Endothelial cell (in vitro differentiated cells): ENCODE measurements around the gene NR3C1. TPM values are rescaled to one million over a fixed set of nuclear protein-coding genes. Genes with fewer than 3 reads are reported as not detected.

Source experiments
- DNase-seq: peaks from one replicate; pipeline ENCODE4 v3.0.0; 2021; ENCODE audit warnings: low spot score
- H3K27ac Mint-ChIP-seq: one replicate; pipeline ENCODE4 v1.8.0; 2021; ENCODE audit warnings: mixed read lengths, inconsistent platforms; ENCODE audit not compliant: unreplicated experiment
- H3K27me3 Mint-ChIP-seq: one replicate; pipeline ENCODE4 v1.8.0; 2021; ENCODE audit warnings: mild to moderate bottlenecking, moderate library complexity, mixed read lengths, inconsistent platforms; ENCODE audit not compliant: unreplicated experiment
- H3K36me3 Mint-ChIP-seq: one replicate; pipeline ENCODE4 v1.8.0; 2021; ENCODE audit warnings: mild to moderate bottlenecking, low read depth, mixed read lengths, inconsistent platforms; ENCODE audit not compliant: unreplicated experiment
- H3K4me1 Mint-ChIP-seq: one replicate; pipeline ENCODE4 v1.8.0; 2021; ENCODE audit warnings: mild to moderate bottlenecking, mixed read lengths, inconsistent platforms; ENCODE audit not compliant: unreplicated experiment
- H3K4me3 Mint-ChIP-seq: one replicate; pipeline ENCODE4 v1.8.0; 2021; ENCODE audit warnings: mild to moderate bottlenecking, mixed read lengths, inconsistent platforms; ENCODE audit not compliant: unreplicated experiment
- H3K9me3 Mint-ChIP-seq: one replicate; pipeline ENCODE4 v1.8.0; 2021; ENCODE audit warnings: mixed read lengths, inconsistent platforms; ENCODE audit not compliant: unreplicated experiment
- CTCF ChIP-seq: fragments of 200-600 bp; sonication (generic); IDR thresholded peaks from one replicate; pipeline ENCODE4 v1.5.0; 2021; ENCODE audit warnings: antibody characterized with exemption; ENCODE audit not compliant: unreplicated experiment
- total RNA-seq: library from RNA; stranded (reverse); fragmentation: NEBNext Ultra II Directional; extraction: Animal tissue kit (Norgen Biotek cat#: 25700); gene quantifications from one replicate; pipeline ENCODE4 v1.2.1, GENCODE V29; 2021; ENCODE audit not compliant: unreplicated experiment

The NR3C1 gene
- total RNA-seq, 1 donor from 2014 or later, result 9.9 TPM

- no peaks in the 10 kb centered on the region for H3K9me3 Mint-ChIP-seq
- H3K36me3 Mint-ChIP-seq, result no peaks in the 10 kb centered on the region
- H3K27ac Mint-ChIP-seq, result no peak overlapping the region
- no peak for TF ChIP-seq CTCF
- no peaks in the 10 kb centered on the region for H3K4me1 Mint-ChIP-seq
- H3K27me3 Mint-ChIP-seq, result peaks cover under 1% of the 10 kb centered on the region
- H3K4me3 Mint-ChIP-seq, result no peak overlapping the region
- no peak for DNase-seq
These were observed 83.9 kb downstream of the NR3C1 start for GRCh38 chr5:143319437-143320227.

- Mint-ChIP-seq H3K4me3 (no peak overlapping the region), H3K27ac (no peak overlapping the region), H3K36me3 (no peaks in the 10 kb centered on the region), H3K27me3 (no peaks in the 10 kb centered on the region), H3K4me1 (no peaks in the 10 kb centered on the region), H3K9me3 (no peaks in the 10 kb centered on the region)
- DNase-seq, result no peak
- TF ChIP-seq CTCF, result no peak
These were observed 84.7 kb downstream of the NR3C1 start for GRCh38 chr5:143318833-143319232.

- no peaks in the 10 kb centered on the region for H3K27me3 Mint-ChIP-seq
- no peak overlapping the region for H3K4me3 Mint-ChIP-seq
- no peaks in the 10 kb centered on the region for H3K4me1 Mint-ChIP-seq
- H3K9me3 Mint-ChIP-seq, result no peaks in the 10 kb centered on the region
- H3K27ac Mint-ChIP-seq, result no peak overlapping the region
- TF ChIP-seq CTCF, result no peak
- DNase-seq, result no peak
- no peaks in the 10 kb centered on the region for H3K36me3 Mint-ChIP-seq
These were observed 85.2 kb downstream of the NR3C1 start for GRCh38 chr5:143318270-143318669.

- H3K27me3 Mint-ChIP-seq, result no peaks in the 10 kb centered on the region
- no peak overlapping the region for H3K4me3 Mint-ChIP-seq
- H3K36me3 Mint-ChIP-seq, result no peaks in the 10 kb centered on the region
- no peak overlapping the region for H3K27ac Mint-ChIP-seq
- H3K4me1 Mint-ChIP-seq, result no peaks in the 10 kb centered on the region
- TF ChIP-seq CTCF, result no peak
- no peaks in the 10 kb centered on the region for H3K9me3 Mint-ChIP-seq
- DNase-seq, result no peak
These were observed 86.4 kb downstream of the NR3C1 start for GRCh38 chr5:143316844-143317631.

- no peak for DNase-seq
- H3K27me3 Mint-ChIP-seq, result no peaks in the 10 kb centered on the region
- no peak for TF ChIP-seq CTCF
These were observed 87.1 kb downstream of the NR3C1 start for GRCh38 chr5:143316337-143316736.

More at GRCh38 chr5:143316337-143316736, 87.1 kb downstream of the NR3C1 start:
- no peaks in the 10 kb centered on the region for H3K9me3 Mint-ChIP-seq
- no peak overlapping the region for H3K4me3 Mint-ChIP-seq
- H3K36me3 Mint-ChIP-seq, result no peaks in the 10 kb centered on the region
- H3K27ac Mint-ChIP-seq, result no peak overlapping the region
- H3K4me1 Mint-ChIP-seq, result no peaks in the 10 kb centered on the region
